GM21528 (cell line): Measurements from ENCODE around the gene GPC6.

Experiments
- ATAC-seq: cut with Tn5 transposase; IDR thresholded peaks from one replicate; pipeline ENCODE4 v1.9.1; 2021; ENCODE audit warnings: mild to moderate bottlenecking, moderate library complexity; ENCODE audit not compliant: unreplicated experiment, low FRiP score

The GPC6 gene

DNA sequence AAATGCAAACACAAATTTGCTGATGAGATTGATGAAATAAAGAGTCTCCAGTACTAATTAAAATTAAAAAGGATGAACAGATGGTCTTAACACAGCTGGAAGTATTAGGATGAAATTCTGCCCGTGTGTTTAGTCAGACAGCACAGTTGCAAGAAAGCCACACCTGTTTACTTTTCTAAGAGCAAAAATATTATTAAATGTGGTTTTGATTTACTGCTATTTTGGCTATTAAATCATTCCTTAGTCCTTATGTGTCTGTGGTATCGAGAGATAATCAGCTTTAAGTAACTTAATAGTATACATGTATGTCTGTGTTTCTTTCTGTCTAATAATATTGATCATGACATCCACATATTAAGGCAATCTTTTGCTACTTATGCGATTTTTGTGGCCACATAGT, 494.9 kb downstream of the GPC6 start:
- ATAC-seq = no peak

DNA sequence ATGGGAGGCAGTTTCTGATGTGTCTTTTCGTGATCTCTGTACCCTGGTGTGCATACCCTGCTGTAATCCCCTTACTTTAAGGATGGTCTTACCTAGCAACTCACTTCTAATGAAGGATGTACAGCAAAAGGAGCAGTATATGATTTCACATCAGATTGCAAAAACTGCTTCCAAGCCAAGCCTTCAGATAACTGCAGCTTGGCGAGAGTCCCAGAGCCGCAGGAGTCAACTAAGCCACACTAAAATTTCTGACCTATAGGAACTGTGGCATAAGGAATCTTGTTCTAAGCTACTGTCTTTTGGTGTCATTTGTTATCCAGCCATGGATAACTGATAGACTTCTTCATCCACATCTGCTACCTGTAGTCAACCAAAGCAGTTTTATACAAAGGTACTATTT, 496.7 kb downstream of the GPC6 start:
- ATAC-seq = no peak

DNA sequence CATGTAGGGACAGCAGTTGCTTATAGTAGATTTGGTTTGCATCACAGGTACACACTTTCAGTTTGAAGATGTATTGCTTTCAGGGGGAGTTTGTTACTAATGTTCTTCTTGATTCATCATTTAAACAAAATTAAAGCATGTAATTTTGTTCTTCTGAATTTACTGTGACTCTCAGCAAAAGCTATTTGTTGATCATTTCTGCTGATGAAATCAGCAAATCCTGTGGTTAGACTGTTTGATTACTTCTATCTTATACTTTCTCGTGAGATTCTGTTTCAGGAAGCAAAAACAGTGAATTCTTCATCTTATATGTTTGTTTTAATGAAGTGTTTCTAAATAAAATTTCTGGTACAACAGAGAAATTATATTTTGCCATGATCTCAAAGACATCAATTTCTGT, 497.6 kb downstream of the GPC6 start:
- no peak for ATAC-seq

DNA sequence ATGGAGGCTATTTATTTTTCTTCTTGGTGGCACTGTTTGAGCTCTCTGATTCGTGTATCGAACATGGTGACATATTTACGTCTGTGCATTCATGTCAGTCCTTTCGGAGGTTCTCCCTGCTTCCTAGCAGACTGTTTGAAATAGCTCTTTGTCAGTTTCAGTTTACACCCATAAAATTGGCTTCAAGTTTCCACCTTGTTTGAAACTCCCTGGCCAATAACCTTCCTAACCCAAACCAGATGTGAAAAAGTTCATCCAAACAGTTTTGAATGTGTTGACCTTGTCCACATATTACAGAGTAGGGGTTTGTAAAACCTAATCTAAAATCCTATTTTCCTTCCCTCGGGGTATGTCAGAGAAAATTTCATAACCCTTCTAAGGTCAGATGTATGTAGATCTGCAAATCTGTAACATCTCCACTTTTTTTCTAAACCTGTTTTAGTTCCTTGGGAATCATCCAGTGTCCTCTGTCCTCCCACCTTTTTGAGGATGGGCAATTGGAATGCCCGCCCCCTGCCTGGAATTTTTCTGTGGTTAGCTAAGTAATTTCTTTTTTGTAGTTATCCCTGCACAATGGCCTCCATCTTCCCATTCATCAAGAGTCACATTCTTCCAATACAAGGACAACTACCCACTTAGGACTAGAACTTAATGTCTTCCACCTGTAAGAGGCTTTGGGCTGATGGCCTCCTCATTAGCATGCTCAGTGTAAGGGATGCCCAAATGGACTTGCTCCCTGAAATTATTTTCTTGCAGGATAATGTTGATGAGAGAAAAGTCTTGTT, 499.8 kb downstream of the GPC6 start:
- ATAC-seq = no peak

DNA sequence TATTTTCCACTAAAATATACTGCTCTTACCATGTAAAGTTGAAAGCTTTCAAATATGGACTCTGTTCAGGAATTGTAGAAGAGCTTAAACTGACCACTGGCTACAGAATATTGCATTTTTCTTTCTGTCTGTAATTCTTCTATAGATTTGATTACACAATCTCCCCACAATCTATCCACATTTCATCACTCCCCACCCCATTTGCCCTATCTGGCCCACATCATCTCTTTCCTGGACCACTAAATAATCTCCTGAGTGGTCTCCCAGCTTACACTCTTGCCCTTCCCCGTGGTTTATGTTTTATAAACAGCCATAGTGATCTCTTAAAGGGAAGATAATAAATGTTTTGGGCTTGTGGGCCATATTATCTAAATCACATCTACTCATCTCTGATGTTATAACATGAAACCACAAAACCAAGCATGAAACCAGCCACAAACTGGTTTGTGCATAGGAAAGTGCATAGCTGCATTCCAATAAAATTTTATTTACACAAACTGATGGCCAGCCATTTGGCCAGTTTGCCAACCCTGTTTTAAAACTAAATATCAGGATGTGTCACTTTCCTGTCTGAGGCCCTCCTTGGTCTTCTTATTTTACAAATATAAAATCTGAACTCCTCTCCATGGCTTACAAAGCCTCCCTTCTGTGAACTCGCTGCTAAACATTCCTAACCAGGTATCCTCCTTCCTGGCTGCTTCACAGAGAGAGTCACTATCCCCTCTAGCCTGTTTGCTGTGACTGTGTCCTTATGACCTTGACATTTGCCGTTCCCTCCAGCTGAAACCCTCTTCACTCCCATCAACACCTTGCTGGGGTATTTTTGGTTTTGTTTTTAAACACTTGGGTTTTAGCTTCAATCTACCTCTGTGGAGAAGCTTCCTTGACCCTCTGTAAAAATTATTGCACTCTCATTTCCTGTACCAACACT, 500.9 kb downstream of the GPC6 start:
- no peak for ATAC-seq

DNA sequence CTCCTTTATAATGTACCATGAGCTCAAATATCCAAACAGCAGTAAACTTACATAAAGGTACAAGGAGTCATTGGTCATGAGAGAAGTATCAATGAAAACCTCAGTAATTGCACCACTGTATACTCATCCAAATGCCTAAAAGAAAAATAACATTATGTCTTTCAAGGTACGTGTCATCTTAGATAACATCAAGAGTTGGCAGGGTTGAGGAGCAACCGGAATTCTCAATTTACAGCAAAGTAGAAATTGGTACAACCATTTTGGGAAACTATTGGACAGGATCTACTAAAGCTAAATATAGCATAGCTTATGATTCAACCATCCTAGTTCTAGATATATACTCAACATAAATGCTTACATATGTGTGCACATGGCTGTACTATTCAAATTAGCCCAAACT, 502.8 kb downstream of the GPC6 start:
- no peak for ATAC-seq

DNA sequence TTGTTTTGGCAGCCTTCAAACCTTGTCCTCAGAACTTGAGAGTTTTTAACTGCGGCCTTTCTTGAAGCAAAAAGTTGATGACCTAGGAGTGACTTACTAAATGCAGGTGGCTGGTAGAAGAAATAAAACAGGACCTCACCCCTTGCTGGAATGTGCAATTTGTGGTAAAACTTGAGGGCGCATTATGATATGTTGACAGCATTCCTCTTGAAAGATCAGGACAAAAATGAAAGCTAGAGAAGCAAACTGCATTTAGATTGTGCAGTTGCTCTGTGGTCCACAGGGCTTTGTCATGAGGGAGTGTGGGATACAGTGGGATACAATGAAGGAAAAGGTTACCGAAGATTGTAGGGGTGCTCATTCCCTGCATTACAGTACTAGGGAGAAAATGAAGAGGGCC, 504.2 kb downstream of the GPC6 start:
- no peak for ATAC-seq

DNA sequence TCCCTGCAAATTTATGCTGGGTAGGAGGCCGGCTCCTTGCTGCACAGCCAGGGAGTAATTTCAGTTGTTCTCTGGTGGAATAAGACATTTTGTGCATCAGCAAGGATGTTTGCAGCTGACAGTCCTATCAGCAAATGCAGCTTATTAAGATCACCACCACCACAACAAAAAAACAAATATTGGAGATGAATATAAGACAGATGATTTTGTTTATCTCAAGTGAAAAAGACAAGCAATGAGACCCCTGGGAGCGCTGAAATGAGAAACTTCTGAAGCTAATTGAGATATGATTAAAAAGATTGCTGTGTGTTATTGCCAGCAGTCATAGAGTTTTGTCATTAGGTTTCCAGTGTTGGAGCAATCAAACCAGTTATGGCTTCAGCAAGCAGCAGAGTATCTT, 505.6 kb downstream of the GPC6 start:
- ATAC-seq = no peak

DNA sequence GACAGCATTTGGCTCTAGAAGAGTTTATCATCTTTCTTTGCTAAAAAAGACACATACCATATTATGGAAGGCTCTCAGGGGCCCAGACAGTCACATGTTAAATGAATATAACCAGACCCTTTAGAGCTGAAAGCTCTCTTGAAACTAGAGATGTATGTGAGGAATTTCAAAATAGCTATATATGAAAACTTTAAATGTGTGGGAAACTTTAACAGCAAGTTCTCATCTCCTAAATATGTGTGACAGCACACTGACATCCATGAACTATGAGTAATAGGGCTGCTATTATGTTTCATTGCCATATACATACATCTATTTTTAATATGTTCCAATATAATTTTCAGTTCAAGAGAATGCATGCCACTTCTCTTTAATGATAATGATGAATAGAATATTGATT, 509.5 kb downstream of the GPC6 start:
- ATAC-seq = no peak

DNA sequence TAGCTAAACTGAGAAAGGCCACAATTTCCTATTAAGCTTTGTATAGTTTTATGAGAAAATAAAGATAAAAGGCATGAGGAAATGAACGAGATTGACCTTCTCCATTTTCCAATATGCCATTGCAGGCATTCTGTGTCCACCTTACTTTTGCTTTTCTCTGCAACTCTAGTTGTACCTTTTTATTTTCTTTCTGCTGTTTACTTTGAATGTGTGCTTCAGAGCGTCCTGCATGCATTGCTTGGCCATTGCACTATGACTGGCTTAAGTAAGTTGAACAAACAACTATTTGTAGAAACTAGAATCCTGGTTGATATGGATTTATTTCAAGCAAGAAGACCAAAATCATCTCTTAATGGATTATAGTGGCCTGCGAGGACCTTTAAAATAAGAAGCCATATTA, 510.3 kb downstream of the GPC6 start:
- no peak for ATAC-seq

DNA sequence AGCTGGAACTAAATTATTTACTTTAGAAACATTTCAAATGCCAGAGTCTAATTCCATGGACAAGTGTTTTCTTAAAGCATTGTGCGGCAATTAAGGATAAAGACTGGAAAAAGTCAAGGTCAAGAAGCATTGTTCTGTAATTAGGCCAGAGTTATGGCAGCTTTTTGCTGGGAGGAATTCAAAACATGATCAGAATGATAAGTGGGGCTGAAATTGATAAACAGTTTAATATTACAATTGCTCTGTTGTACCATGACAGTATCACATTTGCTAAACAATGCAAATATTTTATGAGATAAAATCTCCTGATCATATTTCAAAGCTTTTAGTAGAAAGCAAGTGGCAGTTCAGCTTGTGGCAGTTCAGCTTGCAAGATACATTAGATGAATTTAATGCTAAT, 513.7 kb downstream of the GPC6 start:
- no peak for ATAC-seq

DNA sequence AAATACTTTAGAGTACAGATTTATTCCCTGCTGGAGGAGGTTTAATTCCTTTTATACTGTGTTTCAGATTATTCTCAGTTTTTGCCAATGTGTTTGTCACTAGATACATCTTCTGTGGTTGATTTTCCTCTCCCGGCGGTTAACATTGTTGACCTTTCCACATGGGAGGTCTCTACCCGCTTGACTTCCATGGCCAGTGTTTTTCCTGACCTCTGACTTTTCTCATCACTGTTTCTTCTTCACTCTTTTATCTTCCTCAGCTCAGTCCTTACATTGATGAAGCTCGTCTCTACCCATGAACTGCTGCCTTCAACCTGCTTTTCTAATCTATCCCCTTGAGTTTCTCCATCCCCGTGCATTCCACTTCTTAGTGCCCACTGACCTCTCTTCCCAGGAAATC, 517.4 kb downstream of the GPC6 start:
- no peak for ATAC-seq

DNA sequence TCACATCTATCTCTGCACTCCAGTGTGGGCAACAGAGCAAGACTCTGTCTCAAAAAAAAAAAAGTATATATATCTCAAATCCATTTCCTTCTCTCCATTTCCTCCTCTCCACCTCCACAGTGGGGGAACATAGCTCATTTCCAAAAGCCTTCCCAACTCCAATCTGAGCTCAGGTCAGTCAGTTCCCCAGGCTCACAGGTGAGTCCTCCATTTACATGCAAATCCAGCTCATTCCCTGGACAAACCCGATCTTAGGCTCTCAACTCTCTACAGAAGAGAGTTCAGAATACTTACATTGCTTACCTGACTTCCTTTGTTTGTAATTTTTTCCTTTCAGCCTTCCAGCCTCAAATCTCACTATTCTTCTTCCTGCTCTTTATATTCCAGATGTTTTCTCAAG, 518.3 kb downstream of the GPC6 start:
- ATAC-seq = no peak

DNA sequence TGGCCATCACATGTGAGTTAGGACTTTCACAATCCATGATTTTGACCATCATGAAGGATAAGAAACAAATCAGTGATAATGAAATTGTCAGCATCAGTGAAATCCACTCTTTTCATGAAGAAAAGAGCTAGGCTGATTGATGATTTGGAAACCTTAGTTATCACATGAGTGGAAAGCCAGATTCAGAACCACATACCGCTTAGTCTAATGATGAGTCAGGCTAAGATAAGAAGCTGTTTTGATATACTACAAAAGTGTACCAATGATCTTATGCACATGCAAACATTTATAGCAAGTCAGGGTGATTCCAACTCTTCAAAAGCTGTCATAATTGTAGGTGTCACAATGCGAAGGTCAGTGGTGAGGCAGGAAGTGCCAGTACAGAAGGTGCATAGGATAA, 519.3 kb downstream of the GPC6 start:
- ATAC-seq = no peak

DNA sequence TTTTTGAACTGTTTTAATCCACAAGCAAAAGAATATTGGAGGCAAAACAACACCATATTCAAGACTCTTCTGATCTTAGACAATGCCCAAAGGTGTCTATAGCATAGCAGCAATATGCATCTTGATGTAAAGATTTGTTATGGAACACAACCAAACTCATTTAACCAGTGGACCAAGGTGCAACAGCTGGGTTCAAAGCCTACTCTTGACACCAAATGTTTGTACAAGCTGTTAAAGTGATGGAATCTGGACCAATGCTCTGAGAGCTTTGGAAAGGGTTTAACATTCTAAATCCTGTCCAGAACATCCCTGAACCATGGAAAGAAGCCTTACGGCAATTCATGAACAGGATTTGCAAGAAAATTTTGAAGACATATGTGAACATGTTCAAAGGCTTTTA, 520.0 kb downstream of the GPC6 start:
- no peak for ATAC-seq

DNA sequence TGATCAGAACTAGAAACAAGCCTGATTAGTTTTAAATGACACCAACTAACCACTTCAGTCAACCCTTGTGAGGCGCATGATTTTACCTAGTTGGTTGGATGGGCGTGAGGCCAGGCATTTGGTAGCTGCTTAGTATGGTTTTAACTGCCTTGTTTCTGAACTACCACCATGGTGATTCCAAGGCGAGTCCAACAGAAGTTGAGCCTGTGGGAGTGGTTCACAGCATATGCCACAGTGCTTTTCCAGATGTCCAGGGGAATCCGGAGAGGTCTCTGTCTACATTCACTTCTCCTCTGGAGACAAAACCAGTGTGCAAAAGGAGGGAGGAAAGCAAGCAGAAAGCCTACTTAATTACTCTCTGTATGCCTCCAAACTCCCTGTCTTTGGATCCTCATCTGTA, 524.1 kb downstream of the GPC6 start:
- ATAC-seq = no peak

DNA sequence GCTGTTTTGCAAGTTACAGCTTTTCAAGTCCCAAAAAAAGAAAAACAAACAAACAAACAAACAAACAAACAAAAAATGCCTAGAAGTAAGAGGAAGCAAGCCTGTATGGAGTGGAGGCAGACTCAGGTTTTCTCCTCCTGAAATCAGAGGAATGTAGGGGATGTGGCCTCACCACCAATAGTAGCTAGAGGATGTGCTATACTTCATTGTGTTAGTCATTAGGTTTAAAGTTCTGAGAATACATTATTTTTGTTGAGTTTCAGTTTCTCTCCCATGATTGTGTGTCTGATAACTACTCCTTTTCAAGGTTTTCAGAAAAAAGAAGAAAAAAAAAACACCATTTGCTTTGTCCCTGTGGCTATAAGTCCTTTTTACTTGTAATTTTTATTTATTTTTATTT, 524.5 kb downstream of the GPC6 start:
- ATAC-seq = no peak

DNA sequence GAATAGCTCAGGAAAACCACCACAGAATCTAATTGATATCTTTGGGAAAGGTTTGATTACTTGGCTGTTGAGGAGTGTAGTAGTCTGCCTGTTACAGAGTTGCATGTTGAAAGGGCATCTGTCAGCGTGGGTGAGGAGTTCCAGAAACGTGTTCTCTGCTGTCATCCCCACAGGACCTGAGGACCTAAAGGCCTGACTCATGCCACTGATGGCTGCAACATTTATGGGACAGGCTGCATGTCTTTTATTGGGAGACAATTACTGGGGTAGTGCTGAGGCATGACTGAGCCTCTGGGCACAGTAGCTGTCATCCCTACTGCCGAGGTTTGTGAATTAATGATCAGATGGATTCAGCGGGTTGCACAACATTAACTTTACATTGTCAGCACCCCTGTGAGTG, 525.9 kb downstream of the GPC6 start:
- no peak for ATAC-seq

DNA sequence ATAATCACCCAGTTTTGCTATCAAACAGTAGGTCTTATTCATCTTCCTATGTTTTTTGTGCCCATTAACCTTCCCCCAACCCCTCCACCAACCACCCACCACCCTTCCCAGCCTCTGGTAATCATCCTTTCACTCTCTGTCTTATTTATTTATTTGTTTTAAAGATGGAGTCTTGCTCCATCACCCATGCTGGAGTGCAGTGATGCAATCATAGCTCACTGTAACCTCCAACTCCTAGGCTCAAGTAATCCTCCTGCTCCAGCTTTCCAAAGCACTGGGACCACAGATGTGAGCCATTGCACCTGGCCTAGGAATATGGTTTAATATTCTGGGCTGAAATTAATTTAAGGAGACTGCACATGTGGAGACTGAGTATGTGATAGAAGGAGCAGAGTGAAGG, 527.0 kb downstream of the GPC6 start:
- no peak for ATAC-seq

DNA sequence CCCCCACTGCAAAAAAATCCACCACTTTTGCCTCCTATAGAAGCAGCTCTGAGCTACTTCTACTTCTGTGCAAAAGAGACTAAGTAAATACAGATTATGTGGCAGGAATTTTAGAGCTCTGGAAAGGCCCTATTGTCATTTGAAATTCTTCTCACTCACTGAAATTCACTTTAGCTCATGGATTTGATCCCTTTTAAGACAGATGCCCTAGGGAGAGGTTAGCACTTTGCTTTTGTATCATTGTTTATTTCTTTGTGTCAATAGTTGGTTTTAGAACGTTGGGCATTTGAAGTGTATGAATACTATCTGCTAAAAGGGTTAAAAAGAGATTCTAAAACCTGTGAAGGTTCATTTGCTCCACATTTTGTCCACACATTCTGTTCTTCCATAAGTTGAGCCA, 528.7 kb downstream of the GPC6 start:
- ATAC-seq = no peak

DNA sequence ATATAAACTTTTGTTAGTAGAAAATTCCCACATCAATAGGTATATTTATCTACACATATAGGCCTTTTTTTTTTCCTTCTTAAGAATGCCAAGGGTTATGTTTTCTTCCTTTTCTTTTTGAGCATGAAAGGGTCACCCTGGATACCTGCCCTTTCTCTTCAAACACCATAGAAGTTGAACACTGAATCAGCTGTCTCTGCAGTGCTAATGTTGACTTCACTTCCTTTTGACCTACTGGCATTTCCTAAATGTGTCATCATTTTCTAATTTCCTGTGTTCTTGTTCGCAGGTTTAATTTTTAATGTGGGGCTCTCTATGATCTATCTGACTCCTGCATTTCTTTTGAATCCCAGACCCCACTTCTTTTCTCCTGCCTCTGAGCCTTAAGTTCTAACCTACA, 532.0 kb downstream of the GPC6 start:
- ATAC-seq = no peak
